ENCODE measurements around the gene RFX3.
A peak's percentile ranks its signal among the peaks of the same experiment; 100 is the strongest.

Gene RFX3

GRCh38 chr9:3525096-3525835, 535 bp downstream of the RFX3 start:
- peak overlapping the region; percentile 96 for H3K4me3 ChIP-seq (ENCODE audit: low read depth, low read length)
- no peak for DNase-seq (ENCODE audit: low read depth)
- TF ChIP-seq CTCF (IDR thresholded peaks at IDR 0.05; ENCODE audit: low read depth, low read length, missing control alignments), result no peak

- no peak for DNase-seq (ENCODE audit: low read depth)
- no peak overlapping the region; the same call in 1 of the 2 replicates for H3K4me3 ChIP-seq (ENCODE audit: low read depth, low read length)
- TF ChIP-seq CTCF (IDR thresholded peaks at IDR 0.05; ENCODE audit: low read depth, low read length, missing control alignments), result no peak
Observed at GRCh38 chr9:3521966-3522365, 3.8 kb downstream of the RFX3 start.

- no peak for TF ChIP-seq CTCF (IDR thresholded peaks at IDR 0.05; ENCODE audit: low read depth, low read length, missing control alignments)
- DNase-seq (ENCODE audit: low read depth), result no peak
Observed at GRCh38 chr9:3520564-3520963, 5.2 kb downstream of the RFX3 start.

GRCh38 chr9:3517377-3518048, 8.3 kb downstream of the RFX3 start:
- H3K4me3 ChIP-seq (ENCODE audit: low read depth, low read length), result no peak overlapping the region
- no peak for TF ChIP-seq CTCF (IDR thresholded peaks at IDR 0.05; ENCODE audit: low read depth, low read length, missing control alignments)
- DNase-seq (ENCODE audit: low read depth), result no peak

More at GRCh38 chr9:3520564-3520963, 5.2 kb downstream of the RFX3 start:
- no peak overlapping the region for H3K4me3 ChIP-seq (ENCODE audit: low read depth, low read length)

- no peak for TF ChIP-seq CTCF (IDR thresholded peaks at IDR 0.05; ENCODE audit: low read depth, low read length, missing control alignments)
- no peak for DNase-seq (ENCODE audit: low read depth)
- H3K4me3 ChIP-seq (ENCODE audit: low read depth, low read length), result no peak overlapping the region
Observed at GRCh38 chr9:3516667-3517330, 9.0 kb downstream of the RFX3 start.

GRCh38 chr9:3515405-3515804, 10.4 kb downstream of the RFX3 start:
- DNase-seq (ENCODE audit: low read depth), result no peak

More at GRCh38 chr9:3515405-3515804, 10.4 kb downstream of the RFX3 start:
- TF ChIP-seq CTCF (IDR thresholded peaks at IDR 0.05; ENCODE audit: low read depth, low read length, missing control alignments), result no peak
- H3K4me3 ChIP-seq (ENCODE audit: low read depth, low read length), result no peak overlapping the region
